WTC11 (cell line): ENCODE results near the gene MRPL33. TPM values are rescaled to one million over a fixed set of nuclear protein-coding genes. Genes with fewer than 3 reads are reported as not detected.
A peak's percentile ranks its signal among the peaks of the same experiment; 100 is the strongest.

Experiments used
- ATAC-seq: fragments of 200-7000 bp; cut with Tn5 transposase; 2 replicates; pipeline ENCODE4 v1.10.0; 2021; ENCODE audit warnings: mild to moderate bottlenecking, moderate library complexity
- CTCF ChIA-PET: fragments of 300-600 bp; sonication (Branson Sonifier 250); formaldehyde crosslinking; loops from one replicate; lab custom pipeline; 2021; ENCODE audit warnings: antibody characterized with exemption; lab: Charles Lee
- POLR2A ChIA-PET: fragments of 350-600 bp; sonication (Branson Sonifier 250); formaldehyde crosslinking; loops from one replicate; lab custom pipeline; 2021; ENCODE audit warnings: antibody characterized with exemption; lab: Charles Lee
- DNase-seq: peaks from one replicate; pipeline ENCODE4 v3.0.0; 2021; ENCODE audit warnings: low spot score
- H3K27ac Mint-ChIP-seq: 2 replicates; pipeline ENCODE4 v1.8.0; 2021; ENCODE audit warnings: mixed read lengths
- H3K27me3 Mint-ChIP-seq: 2 replicates; pipeline ENCODE4 v1.8.0; 2021; ENCODE audit warnings: low read depth, mild to moderate bottlenecking, moderate library complexity, mixed read lengths
- H3K36me3 Mint-ChIP-seq: 2 replicates; pipeline ENCODE4 v1.8.0; 2021; ENCODE audit warnings: mixed read lengths
- H3K4me1 Mint-ChIP-seq: 2 replicates; pipeline ENCODE4 v1.8.0; 2022; ENCODE audit warnings: mixed read lengths
- H3K4me3 Mint-ChIP-seq: 2 replicates; pipeline ENCODE4 v1.8.0; 2021; ENCODE audit warnings: mild to moderate bottlenecking, moderate library complexity, mixed read lengths
- H3K9me3 Mint-ChIP-seq: 2 replicates; pipeline ENCODE4 v1.8.0; 2021; ENCODE audit warnings: mixed read lengths
- ETV6 ChIP-seq: sonication (generic); formaldehyde crosslinking; IDR thresholded peaks from 2 replicates; pipeline ENCODE4 v1.8.1; 2022; ENCODE audit warnings: mild to moderate bottlenecking, missing genetic modification reagents
- FOXJ3 ChIP-seq: sonication (generic); formaldehyde crosslinking; IDR thresholded peaks from 2 replicates; pipeline ENCODE4 v1.9.0; 2021; ENCODE audit warnings: missing genetic modification reagents, mild to moderate bottlenecking, borderline replicate concordance
- FOXP1 ChIP-seq: sonication (generic); formaldehyde crosslinking; IDR thresholded peaks from 2 replicates; pipeline ENCODE4 v1.8.0; 2022; ENCODE audit warnings: missing genetic modification reagents, mild to moderate bottlenecking, moderate library complexity, borderline replicate concordance
- GABPB1 ChIP-seq: sonication (generic); formaldehyde crosslinking; IDR thresholded peaks from 2 replicates; pipeline ENCODE4 v1.8.1; 2023; ENCODE audit warnings: mild to moderate bottlenecking, missing genetic modification reagents
- JUN ChIP-seq: sonication (generic); formaldehyde crosslinking; IDR thresholded peaks from 2 replicates; pipeline ENCODE4 v1.8.0; 2023; ENCODE audit warnings: mild to moderate bottlenecking, missing genetic modification reagents
- MYBL2 ChIP-seq: sonication (generic); formaldehyde crosslinking; IDR thresholded peaks from 2 replicates; pipeline ENCODE4 v1.8.1; 2023; ENCODE audit warnings: mild to moderate bottlenecking, moderate library complexity, missing genetic modification reagents
- NFATC4 ChIP-seq: fragments of 250-450 bp; sonication (Bioruptor Pico); IDR thresholded peaks from 2 replicates; pipeline ENCODE4 v1.9.0; 2021; ENCODE audit warnings: mild to moderate bottlenecking
- NFYB ChIP-seq: sonication (generic); formaldehyde crosslinking; conservative IDR thresholded peaks from 2 replicates; pipeline ENCODE4 v1.8.0; 2022; ENCODE audit warnings: low read depth, missing genetic modification reagents
- SMAD3 ChIP-seq: sonication (generic); formaldehyde crosslinking; IDR thresholded peaks from 2 replicates; pipeline ENCODE4 v1.8.0; 2022; ENCODE audit warnings: missing genetic modification reagents, mild to moderate bottlenecking, borderline replicate concordance
- SMAD4 ChIP-seq: sonication (generic); formaldehyde crosslinking; IDR thresholded peaks from 2 replicates; pipeline ENCODE4 v1.8.0; 2022; ENCODE audit warnings: mild to moderate bottlenecking, missing genetic modification reagents
- TCF7 ChIP-seq: sonication (generic); formaldehyde crosslinking; IDR thresholded peaks from 2 replicates; pipeline ENCODE4 v1.8.0; 2022; ENCODE audit warnings: mild to moderate bottlenecking, low read depth, missing genetic modification reagents, moderate library complexity
- TEAD4 ChIP-seq: sonication (generic); formaldehyde crosslinking; IDR thresholded peaks from 2 replicates; pipeline ENCODE4 v1.8.0; 2022; ENCODE audit warnings: mild to moderate bottlenecking, missing genetic modification reagents
- total RNA-seq: library from RNA; stranded (reverse); gene quantifications from 3 replicates; pipeline ENCODE4 v1.2.3, GENCODE V29; 2021
- TF ChIP-seq, protein P1 (sequence below): sonication (generic); formaldehyde crosslinking; IDR thresholded peaks from 2 replicates; pipeline ENCODE4 v1.8.1; 2023; ENCODE audit warnings: mild to moderate bottlenecking, moderate library complexity, missing genetic modification reagents
- TF ChIP-seq, protein P2 (sequence below): sonication (generic); formaldehyde crosslinking; IDR thresholded peaks from 2 replicates; pipeline ENCODE4 v1.8.0; 2022; ENCODE audit warnings: mild to moderate bottlenecking, missing genetic modification reagents
- TF ChIP-seq, protein P3 (sequence below): sonication (generic); formaldehyde crosslinking; conservative IDR thresholded peaks from 2 replicates; pipeline ENCODE4 v1.8.1; 2022; ENCODE audit warnings: mild to moderate bottlenecking, missing genetic modification reagents
- TF ChIP-seq, protein P4 (sequence below): sonication (generic); formaldehyde crosslinking; IDR thresholded peaks from 2 replicates; pipeline ENCODE4 v1.8.1; 2023; ENCODE audit warnings: mild to moderate bottlenecking, missing genetic modification reagents, borderline replicate concordance
- TF ChIP-seq, protein P5 (sequence below): fragments of 250-450 bp; sonication (Bioruptor Pico); IDR thresholded peaks from 2 replicates; pipeline ENCODE4 v2.1.2; 2022; ENCODE audit warnings: mild to moderate bottlenecking, moderate library complexity
- TF ChIP-seq, protein P6 (sequence below): sonication (generic); formaldehyde crosslinking; IDR thresholded peaks from 2 replicates; pipeline ENCODE4 v1.8.0; 2022; ENCODE audit warnings: mild to moderate bottlenecking, missing genetic modification reagents
- TF ChIP-seq, protein P7 (sequence below): sonication (generic); formaldehyde crosslinking; IDR thresholded peaks from 2 replicates; pipeline ENCODE4 v1.8.0; 2022; ENCODE audit warnings: missing genetic modification reagents
- TF ChIP-seq, protein P8 (sequence below): fragments of 250-450 bp; sonication (Bioruptor Pico); IDR thresholded peaks from 2 replicates; pipeline ENCODE4 v1.8.0; 2021; ENCODE audit warnings: mild to moderate bottlenecking

MRPL33 gene
- total RNA-seq, 1 experiment from 2014 or later: 52.5 TPM

DNA sequence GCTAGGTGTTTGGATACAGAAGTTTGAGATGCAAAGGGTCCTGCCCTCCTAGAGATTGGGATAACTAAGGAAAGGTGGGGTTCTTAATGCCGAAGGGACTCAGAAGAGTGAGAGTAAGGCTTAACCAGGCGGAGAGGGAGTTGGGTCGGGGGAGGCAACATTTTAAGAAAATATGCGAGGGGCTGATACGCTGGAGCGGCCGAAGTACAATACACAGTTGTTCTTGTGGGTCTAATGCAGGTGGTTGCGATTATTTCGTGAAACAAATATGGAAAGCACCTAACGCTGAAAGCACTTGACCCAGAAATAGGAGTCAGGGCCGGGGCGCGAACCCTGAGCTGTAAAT is 344 bp upstream of the MRPL33 start (continued):
- TF ChIP-seq JUN (CRISPR knock-in tag): no peak
- TF ChIP-seq TEAD4 (CRISPR knock-in tag): no peak
- TF ChIP-seq, protein P1, sequence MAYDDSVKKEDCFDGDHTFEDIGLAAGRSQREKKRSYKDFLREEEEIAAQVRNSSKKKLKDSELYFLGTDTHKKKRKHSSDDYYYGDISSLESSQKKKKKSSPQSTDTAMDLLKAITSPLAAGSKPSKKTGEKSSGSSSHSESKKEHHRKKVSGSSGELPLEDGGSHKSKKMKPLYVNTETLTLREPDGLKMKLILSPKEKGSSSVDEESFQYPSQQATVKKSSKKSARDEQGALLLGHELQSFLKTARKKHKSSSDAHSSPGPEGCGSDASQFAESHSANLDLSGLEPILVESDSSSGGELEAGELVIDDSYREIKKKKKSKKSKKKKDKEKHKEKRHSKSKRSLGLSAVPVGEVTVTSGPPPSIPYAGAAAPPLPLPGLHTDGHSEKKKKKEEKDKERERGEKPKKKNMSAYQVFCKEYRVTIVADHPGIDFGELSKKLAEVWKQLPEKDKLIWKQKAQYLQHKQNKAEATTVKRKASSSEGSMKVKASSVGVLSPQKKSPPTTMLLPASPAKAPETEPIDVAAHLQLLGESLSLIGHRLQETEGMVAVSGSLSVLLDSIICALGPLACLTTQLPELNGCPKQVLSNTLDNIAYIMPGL (CRISPR knock-in tag): no peak
- no peak for TF ChIP-seq SMAD4 (CRISPR knock-in tag)
- no peak for TF ChIP-seq FOXP1
- TF ChIP-seq, protein P2, sequence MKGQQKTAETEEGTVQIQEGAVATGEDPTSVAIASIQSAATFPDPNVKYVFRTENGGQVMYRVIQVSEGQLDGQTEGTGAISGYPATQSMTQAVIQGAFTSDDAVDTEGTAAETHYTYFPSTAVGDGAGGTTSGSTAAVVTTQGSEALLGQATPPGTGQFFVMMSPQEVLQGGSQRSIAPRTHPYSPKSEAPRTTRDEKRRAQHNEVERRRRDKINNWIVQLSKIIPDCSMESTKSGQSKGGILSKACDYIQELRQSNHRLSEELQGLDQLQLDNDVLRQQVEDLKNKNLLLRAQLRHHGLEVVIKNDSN (CRISPR knock-in tag): no peak
- TF ChIP-seq TCF7 (CRISPR knock-in tag): no peak
- TF ChIP-seq NFYB (CRISPR knock-in tag): no peak

DNA sequence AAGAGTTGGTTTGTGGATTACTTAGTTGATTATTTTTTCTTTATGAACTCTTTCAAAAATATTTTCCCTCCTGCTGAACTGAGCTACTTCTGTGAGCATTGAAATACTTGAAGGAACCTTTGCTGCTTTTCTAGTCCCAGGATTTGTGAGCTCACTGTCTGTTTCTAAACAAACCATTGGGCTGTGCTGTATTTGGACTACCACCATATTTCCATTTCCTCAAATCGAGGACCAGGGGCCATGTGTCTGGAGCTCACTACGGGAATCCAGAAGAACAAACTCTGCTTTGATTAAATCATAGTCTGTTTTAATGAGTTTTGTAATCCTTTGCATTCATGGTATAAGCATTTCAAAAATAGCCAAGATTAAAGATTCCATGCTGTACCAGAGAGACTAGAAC is 1.3 kb downstream of the MRPL33 start:
- ChIA-PET POLR2A (no interaction called here), CTCF (interaction anchor here (1.4 to 1.6 kb wide), 2 partner anchors 50 to 69 kb away, joined by 4 to 6 read pairs; no protein-coding TSS in a partner anchor)
- Mint-ChIP-seq H3K27me3 (peaks cover 6% of the 10 kb centered on the region), H3K27ac (no peak overlapping the region), H3K9me3 (no peaks in the 10 kb centered on the region), H3K4me3 (peak overlapping the region; percentile 96), H3K4me1 (peaks cover 15% of the 10 kb centered on the region), H3K36me3 (peaks cover 13% of the 10 kb centered on the region)
- ATAC-seq: no peak
- TF ChIP-seq SMAD3 (CRISPR knock-in tag): no peak
- TF ChIP-seq, protein P3, sequence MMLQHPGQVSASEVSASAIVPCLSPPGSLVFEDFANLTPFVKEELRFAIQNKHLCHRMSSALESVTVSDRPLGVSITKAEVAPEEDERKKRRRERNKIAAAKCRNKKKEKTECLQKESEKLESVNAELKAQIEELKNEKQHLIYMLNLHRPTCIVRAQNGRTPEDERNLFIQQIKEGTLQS (CRISPR knock-in tag): no peak
- TF ChIP-seq, protein P4, sequence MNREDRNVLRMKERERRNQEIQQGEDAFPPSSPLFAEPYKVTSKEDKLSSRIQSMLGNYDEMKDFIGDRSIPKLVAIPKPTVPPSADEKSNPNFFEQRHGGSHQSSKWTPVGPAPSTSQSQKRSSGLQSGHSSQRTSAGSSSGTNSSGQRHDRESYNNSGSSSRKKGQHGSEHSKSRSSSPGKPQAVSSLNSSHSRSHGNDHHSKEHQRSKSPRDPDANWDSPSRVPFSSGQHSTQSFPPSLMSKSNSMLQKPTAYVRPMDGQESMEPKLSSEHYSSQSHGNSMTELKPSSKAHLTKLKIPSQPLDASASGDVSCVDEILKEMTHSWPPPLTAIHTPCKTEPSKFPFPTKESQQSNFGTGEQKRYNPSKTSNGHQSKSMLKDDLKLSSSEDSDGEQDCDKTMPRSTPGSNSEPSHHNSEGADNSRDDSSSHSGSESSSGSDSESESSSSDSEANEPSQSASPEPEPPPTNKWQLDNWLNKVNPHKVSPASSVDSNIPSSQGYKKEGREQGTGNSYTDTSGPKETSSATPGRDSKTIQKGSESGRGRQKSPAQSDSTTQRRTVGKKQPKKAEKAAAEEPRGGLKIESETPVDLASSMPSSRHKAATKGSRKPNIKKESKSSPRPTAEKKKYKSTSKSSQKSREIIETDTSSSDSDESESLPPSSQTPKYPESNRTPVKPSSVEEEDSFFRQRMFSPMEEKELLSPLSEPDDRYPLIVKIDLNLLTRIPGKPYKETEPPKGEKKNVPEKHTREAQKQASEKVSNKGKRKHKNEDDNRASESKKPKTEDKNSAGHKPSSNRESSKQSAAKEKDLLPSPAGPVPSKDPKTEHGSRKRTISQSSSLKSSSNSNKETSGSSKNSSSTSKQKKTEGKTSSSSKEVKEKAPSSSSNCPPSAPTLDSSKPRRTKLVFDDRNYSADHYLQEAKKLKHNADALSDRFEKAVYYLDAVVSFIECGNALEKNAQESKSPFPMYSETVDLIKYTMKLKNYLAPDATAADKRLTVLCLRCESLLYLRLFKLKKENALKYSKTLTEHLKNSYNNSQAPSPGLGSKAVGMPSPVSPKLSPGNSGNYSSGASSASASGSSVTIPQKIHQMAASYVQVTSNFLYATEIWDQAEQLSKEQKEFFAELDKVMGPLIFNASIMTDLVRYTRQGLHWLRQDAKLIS (CRISPR knock-in tag): no peak
- TF ChIP-seq, protein P5, sequence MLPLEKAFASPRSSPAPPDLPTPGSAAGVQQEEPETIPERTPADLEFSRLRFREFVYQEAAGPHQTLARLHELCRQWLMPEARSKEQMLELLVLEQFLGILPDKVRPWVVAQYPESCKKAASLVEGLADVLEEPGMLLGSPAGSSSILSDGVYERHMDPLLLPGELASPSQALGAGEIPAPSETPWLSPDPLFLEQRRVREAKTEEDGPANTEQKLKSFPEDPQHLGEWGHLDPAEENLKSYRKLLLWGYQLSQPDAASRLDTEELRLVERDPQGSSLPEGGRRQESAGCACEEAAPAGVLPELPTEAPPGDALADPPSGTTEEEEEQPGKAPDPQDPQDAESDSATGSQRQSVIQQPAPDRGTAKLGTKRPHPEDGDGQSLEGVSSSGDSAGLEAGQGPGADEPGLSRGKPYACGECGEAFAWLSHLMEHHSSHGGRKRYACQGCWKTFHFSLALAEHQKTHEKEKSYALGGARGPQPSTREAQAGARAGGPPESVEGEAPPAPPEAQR (CRISPR knock-in tag): no peak
- TF ChIP-seq, protein P6, sequence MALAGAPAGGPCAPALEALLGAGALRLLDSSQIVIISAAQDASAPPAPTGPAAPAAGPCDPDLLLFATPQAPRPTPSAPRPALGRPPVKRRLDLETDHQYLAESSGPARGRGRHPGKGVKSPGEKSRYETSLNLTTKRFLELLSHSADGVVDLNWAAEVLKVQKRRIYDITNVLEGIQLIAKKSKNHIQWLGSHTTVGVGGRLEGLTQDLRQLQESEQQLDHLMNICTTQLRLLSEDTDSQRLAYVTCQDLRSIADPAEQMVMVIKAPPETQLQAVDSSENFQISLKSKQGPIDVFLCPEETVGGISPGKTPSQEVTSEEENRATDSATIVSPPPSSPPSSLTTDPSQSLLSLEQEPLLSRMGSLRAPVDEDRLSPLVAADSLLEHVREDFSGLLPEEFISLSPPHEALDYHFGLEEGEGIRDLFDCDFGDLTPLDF: no peak
- TF ChIP-seq GABPB1 (CRISPR knock-in tag): no peak
- TF ChIP-seq, protein P7, sequence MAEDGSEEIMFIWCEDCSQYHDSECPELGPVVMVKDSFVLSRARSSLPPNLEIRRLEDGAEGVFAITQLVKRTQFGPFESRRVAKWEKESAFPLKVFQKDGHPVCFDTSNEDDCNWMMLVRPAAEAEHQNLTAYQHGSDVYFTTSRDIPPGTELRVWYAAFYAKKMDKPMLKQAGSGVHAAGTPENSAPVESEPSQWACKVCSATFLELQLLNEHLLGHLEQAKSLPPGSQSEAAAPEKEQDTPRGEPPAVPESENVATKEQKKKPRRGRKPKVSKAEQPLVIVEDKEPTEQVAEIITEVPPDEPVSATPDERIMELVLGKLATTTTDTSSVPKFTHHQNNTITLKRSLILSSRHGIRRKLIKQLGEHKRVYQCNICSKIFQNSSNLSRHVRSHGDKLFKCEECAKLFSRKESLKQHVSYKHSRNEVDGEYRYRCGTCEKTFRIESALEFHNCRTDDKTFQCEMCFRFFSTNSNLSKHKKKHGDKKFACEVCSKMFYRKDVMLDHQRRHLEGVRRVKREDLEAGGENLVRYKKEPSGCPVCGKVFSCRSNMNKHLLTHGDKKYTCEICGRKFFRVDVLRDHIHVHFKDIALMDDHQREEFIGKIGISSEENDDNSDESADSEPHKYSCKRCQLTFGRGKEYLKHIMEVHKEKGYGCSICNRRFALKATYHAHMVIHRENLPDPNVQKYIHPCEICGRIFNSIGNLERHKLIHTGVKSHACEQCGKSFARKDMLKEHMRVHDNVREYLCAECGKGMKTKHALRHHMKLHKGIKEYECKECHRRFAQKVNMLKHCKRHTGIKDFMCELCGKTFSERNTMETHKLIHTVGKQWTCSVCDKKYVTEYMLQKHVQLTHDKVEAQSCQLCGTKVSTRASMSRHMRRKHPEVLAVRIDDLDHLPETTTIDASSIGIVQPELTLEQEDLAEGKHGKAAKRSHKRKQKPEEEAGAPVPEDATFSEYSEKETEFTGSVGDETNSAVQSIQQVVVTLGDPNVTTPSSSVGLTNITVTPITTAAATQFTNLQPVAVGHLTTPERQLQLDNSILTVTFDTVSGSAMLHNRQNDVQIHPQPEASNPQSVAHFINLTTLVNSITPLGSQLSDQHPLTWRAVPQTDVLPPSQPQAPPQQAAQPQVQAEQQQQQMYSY (CRISPR knock-in tag): no peak
- no peak for TF ChIP-seq ETV6 (CRISPR knock-in tag)
- TF ChIP-seq NFATC4 (CRISPR knock-in tag): no peak
- no peak for TF ChIP-seq FOXJ3 (CRISPR knock-in tag)
- TF ChIP-seq, protein P8, sequence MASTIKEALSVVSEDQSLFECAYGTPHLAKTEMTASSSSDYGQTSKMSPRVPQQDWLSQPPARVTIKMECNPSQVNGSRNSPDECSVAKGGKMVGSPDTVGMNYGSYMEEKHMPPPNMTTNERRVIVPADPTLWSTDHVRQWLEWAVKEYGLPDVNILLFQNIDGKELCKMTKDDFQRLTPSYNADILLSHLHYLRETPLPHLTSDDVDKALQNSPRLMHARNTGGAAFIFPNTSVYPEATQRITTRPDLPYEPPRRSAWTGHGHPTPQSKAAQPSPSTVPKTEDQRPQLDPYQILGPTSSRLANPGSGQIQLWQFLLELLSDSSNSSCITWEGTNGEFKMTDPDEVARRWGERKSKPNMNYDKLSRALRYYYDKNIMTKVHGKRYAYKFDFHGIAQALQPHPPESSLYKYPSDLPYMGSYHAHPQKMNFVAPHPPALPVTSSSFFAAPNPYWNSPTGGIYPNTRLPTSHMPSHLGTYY: no peak
- no peak for TF ChIP-seq MYBL2 (CRISPR knock-in tag)
- no peak for TF ChIP-seq TEAD4 (CRISPR knock-in tag)
- no peak for DNase-seq
